HepG2 (cell line): ENCODE results near the gene APLP1. TPM values are rescaled to one million over a fixed set of nuclear protein-coding genes. Genes with fewer than 3 reads are reported as not detected.

Source experiments
- ELF3 ChIP-seq: IDR thresholded peaks from 2 replicates; pipeline ENCODE4 v1.6.1; 2016; ENCODE audit warnings: missing genetic modification reagents, missing compliant biosample characterization
- GPN1 ChIP-seq: sonication (generic); formaldehyde crosslinking; IDR thresholded peaks from 2 replicates; pipeline ENCODE4 v1.5.1; 2020; ENCODE audit warnings: missing genetic modification reagents, borderline replicate concordance
- GTF2F1 ChIP-seq: fragments of 150-350 bp; IDR thresholded peaks from 2 replicates; pipeline ENCODE4 v1.6.1; 2014; ENCODE audit warnings: low read length
- MED13 ChIP-seq: sonication (generic); formaldehyde crosslinking; IDR thresholded peaks from 2 replicates; pipeline ENCODE4 v1.5.0; 2020; ENCODE audit warnings: missing genetic modification reagents
- NR2F1 ChIP-seq, 2 experiments: fragments of 450-650 bp in 1 of 2; formaldehyde crosslinking in 1 of 2; IDR thresholded peaks; 2 replicates each; pipeline versions ENCODE4 v1.5.0 to v1.6.1; 2016 to 2020; ENCODE audit warnings: mild to moderate bottlenecking in 1 of 2, missing compliant biosample characterization in 1 of 2, missing genetic modification reagents in 1 of 2, moderate library complexity in 1 of 2
- PCBP2 ChIP-seq: fragments of 200-400 bp; formaldehyde crosslinking; optimal IDR thresholded peaks from 2 replicates; pipeline ENCODE3; 2018; ENCODE audit warnings: low read length, low read depth; ENCODE audit not compliant: poor library complexity, severe bottlenecking
- PITX1 ChIP-seq: sonication (generic); formaldehyde crosslinking; IDR thresholded peaks from 2 replicates; pipeline ENCODE4 v1.5.1; 2020; ENCODE audit warnings: mild to moderate bottlenecking, missing genetic modification reagents
- RFXAP ChIP-seq: sonication (generic); formaldehyde crosslinking; IDR thresholded peaks from 2 replicates; pipeline ENCODE4 v1.4.0; 2020; ENCODE audit warnings: missing genetic modification reagents, borderline replicate concordance
- TMF1 ChIP-seq: sonication (generic); formaldehyde crosslinking; IDR thresholded peaks from 2 replicates; pipeline ENCODE4 v1.8.1; 2022; ENCODE audit warnings: low read depth, missing genetic modification reagents
- TRIM24 ChIP-seq: sonication (generic); formaldehyde crosslinking; IDR thresholded peaks from 2 replicates; pipeline ENCODE4 v1.8.0; 2022; ENCODE audit warnings: mild to moderate bottlenecking, missing genetic modification reagents
- ZNF180 ChIP-seq: sonication (generic); formaldehyde crosslinking; IDR thresholded peaks from 2 replicates; pipeline ENCODE4 v1.4.0; 2020; ENCODE audit warnings: low read depth, missing genetic modification reagents, borderline replicate concordance
- ZNF20 ChIP-seq: sonication (generic); formaldehyde crosslinking; IDR thresholded peaks from 2 replicates; pipeline ENCODE4 v1.4.0; 2020; ENCODE audit warnings: mild to moderate bottlenecking, moderate library complexity, missing genetic modification reagents
- ZNF232 ChIP-seq: sonication (generic); formaldehyde crosslinking; IDR thresholded peaks from 2 replicates; pipeline ENCODE4 v1.4.0; 2020; ENCODE audit warnings: missing genetic modification reagents, borderline replicate concordance
- ZNF333 ChIP-seq: sonication (generic); formaldehyde crosslinking; IDR thresholded peaks from 2 replicates; pipeline ENCODE4 v1.4.0; 2020; ENCODE audit warnings: mild to moderate bottlenecking, missing genetic modification reagents, borderline replicate concordance
- ZNF460 ChIP-seq: sonication (generic); formaldehyde crosslinking; IDR thresholded peaks from 2 replicates; pipeline ENCODE4 v1.5.1; 2020; ENCODE audit warnings: missing genetic modification reagents, mild to moderate bottlenecking, borderline replicate concordance
- ZNF652 ChIP-seq: IDR thresholded peaks from 2 replicates; pipeline ENCODE4 v1.6.1; 2016; ENCODE audit warnings: low read depth, borderline replicate concordance
- ZNF670 ChIP-seq: sonication (generic); formaldehyde crosslinking; IDR thresholded peaks from 2 replicates; pipeline ENCODE4 v1.8.0; 2022; ENCODE audit warnings: mild to moderate bottlenecking, missing genetic modification reagents, borderline replicate concordance
- ZNF83 ChIP-seq: sonication (generic); formaldehyde crosslinking; IDR thresholded peaks from 2 replicates; pipeline ENCODE4 v1.4.0; 2020; ENCODE audit warnings: missing genetic modification reagents, mild to moderate bottlenecking, borderline replicate concordance
- ZNF891 ChIP-seq: sonication (generic); formaldehyde crosslinking; IDR thresholded peaks from 2 replicates; pipeline ENCODE4 v1.5.0; 2020; ENCODE audit warnings: mild to moderate bottlenecking, missing genetic modification reagents
- ZSCAN30 ChIP-seq: sonication (generic); formaldehyde crosslinking; IDR thresholded peaks from 2 replicates; pipeline ENCODE4 v1.5.0; 2020; ENCODE audit warnings: mild to moderate bottlenecking, missing genetic modification reagents
- polyA plus RNA-seq, 8 experiments: library from polyadenylated mRNA; depleted of rRNA in 3 of 8; stranded (reverse) in 7 of 8; unstranded in 1 of 8; fragments of >200 nt; fragmentation: Illumina TruSeq in 4 of 8; extraction: Trizol in 4 of 8; gene quantifications; 2 replicates each; pipeline versions ENCODE4 v1.2.1 to v1.2.3, GENCODE V29; 2011 to 2016; ENCODE audit warnings: low read depth in 4 of 8, missing spikeins in 1 of 8, mixed read lengths in 1 of 8; ENCODE audit not compliant: insufficient read depth in 1 of 8
- total RNA-seq, 5 experiments: library from RNA; depleted of rRNA; stranded (reverse); fragments of >200 nt; fragmentation: Illumina TruSeq; extraction: Trizol; gene quantifications; 2 replicates each; pipeline ENCODE4 v1.2.3, GENCODE V29; 2016; ENCODE audit warnings: low read depth in 1 of 5
- TF ChIP-seq, protein P1 (sequence below): sonication (generic); formaldehyde crosslinking; IDR thresholded peaks from 2 replicates; pipeline ENCODE4 v1.8.0; 2023; ENCODE audit warnings: mild to moderate bottlenecking, missing genetic modification reagents
- TF ChIP-seq, protein P2 (sequence below): sonication (generic); formaldehyde crosslinking; IDR thresholded peaks from 2 replicates; pipeline ENCODE4 v1.4.0; 2020; ENCODE audit warnings: missing genetic modification reagents, borderline replicate concordance
- TF ChIP-seq, protein P3 (sequence below): sonication (generic); formaldehyde crosslinking; IDR thresholded peaks from 2 replicates; pipeline ENCODE4 v1.5.0; 2020; ENCODE audit warnings: mild to moderate bottlenecking, missing genetic modification reagents
- TF ChIP-seq, protein P4 (sequence below): sonication (generic); formaldehyde crosslinking; IDR thresholded peaks from 2 replicates; pipeline ENCODE4 v1.8.1; 2023; ENCODE audit warnings: missing genetic modification reagents, mild to moderate bottlenecking, borderline replicate concordance
- TF ChIP-seq, protein P5 (sequence below): sonication (generic); formaldehyde crosslinking; IDR thresholded peaks from 2 replicates; pipeline ENCODE4 v1.4.0; 2020; ENCODE audit warnings: mild to moderate bottlenecking, missing genetic modification reagents

The APLP1 gene
- total and polyA plus RNA-seq, 2 of the 13 experiments (the other 11 are each of a cell fraction or from before 2014, with no cell fraction given) = 2.0 to 2.9 TPM

DNA sequence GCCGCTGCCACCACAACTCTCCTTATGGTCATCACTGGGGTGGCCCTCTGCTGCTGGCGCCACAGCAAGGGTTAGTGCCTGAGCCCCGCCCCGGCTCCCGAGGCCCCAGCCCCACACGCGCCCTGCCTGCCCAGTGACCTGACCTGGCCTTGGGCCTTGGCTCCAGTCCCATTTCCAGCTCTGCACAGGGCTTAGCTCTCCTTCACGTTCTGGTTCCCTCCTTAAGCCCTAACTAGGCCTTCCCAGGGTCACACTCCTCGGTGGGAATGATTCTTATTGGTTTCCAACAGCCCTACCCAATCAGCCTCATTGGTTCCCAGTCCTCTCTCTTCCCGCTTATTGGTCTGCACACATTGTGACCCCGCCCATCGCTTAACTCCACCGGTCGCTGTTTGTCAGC, 5.8 kb upstream of the APLP1 start (continued):
- TF ChIP-seq ZNF891 (CRISPR knock-in tag) = no peak
- no peak for TF ChIP-seq RFXAP (CRISPR knock-in tag)
- no peak for TF ChIP-seq MED13 (CRISPR knock-in tag)
- TF ChIP-seq GPN1 (CRISPR knock-in tag) = no peak
- peak; percentile 42; the same call in 1 of the 2 replicates for TF ChIP-seq PITX1 (CRISPR knock-in tag)
- TF ChIP-seq, protein P1, sequence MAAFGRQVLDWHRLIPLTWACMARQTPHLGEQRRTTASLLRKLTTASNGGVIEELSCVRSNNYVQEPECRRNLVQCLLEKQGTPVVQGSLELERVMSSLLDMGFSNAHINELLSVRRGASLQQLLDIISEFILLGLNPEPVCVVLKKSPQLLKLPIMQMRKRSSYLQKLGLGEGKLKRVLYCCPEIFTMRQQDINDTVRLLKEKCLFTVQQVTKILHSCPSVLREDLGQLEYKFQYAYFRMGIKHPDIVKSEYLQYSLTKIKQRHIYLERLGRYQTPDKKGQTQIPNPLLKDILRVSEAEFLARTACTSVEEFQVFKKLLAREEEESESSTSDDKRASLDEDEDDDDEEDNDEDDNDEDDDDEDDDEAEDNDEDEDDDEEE (CRISPR knock-in tag) = no peak
- TF ChIP-seq, protein P2, sequence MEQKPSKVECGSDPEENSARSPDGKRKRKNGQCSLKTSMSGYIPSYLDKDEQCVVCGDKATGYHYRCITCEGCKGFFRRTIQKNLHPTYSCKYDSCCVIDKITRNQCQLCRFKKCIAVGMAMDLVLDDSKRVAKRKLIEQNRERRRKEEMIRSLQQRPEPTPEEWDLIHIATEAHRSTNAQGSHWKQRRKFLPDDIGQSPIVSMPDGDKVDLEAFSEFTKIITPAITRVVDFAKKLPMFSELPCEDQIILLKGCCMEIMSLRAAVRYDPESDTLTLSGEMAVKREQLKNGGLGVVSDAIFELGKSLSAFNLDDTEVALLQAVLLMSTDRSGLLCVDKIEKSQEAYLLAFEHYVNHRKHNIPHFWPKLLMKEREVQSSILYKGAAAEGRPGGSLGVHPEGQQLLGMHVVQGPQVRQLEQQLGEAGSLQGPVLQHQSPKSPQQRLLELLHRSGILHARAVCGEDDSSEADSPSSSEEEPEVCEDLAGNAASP = peak; percentile 95; the same call in 1 of the 2 replicates
- no peak for TF ChIP-seq ZNF20 (CRISPR knock-in tag)
- no peak for TF ChIP-seq PCBP2
- no peak for TF ChIP-seq ZNF83 (CRISPR knock-in tag)
- no peak for TF ChIP-seq ZNF460 (CRISPR knock-in tag)
- no peak for TF ChIP-seq ZNF652 (CRISPR knock-in tag)
- TF ChIP-seq ZNF333 (CRISPR knock-in tag) = no peak
- TF ChIP-seq ZSCAN30 = no peak
- TF ChIP-seq GTF2F1 = no peak
- TF ChIP-seq TMF1 (CRISPR knock-in tag) = no peak
- TF ChIP-seq ELF3 (CRISPR knock-in tag) = no peak
- TF ChIP-seq, protein P3, sequence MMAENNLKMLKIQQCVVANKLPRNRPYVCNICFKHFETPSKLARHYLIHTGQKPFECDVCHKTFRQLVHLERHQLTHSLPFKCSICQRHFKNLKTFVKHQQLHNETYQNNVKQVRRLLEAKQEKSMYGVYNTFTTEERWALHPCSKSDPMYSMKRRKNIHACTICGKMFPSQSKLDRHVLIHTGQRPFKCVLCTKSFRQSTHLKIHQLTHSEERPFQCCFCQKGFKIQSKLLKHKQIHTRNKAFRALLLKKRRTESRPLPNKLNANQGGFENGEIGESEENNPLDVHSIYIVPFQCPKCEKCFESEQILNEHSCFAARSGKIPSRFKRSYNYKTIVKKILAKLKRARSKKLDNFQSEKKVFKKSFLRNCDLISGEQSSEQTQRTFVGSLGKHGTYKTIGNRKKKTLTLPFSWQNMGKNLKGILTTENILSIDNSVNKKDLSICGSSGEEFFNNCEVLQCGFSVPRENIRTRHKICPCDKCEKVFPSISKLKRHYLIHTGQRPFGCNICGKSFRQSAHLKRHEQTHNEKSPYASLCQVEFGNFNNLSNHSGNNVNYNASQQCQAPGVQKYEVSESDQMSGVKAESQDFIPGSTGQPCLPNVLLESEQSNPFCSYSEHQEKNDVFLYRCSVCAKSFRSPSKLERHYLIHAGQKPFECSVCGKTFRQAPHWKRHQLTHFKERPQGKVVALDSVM = no peak
- no peak for TF ChIP-seq ZNF670 (CRISPR knock-in tag)
- TF ChIP-seq ZNF180 = no peak
- TF ChIP-seq ZNF232 (CRISPR knock-in tag) = no peak
- TF ChIP-seq NR2F1 (CRISPR knock-in tag; IDR thresholded peaks at IDR 0.05) = 0 out of 4 replicates have a peak, but pooled peaks of 1 of the 2 experiments have one; percentile 19
- TF ChIP-seq, protein P4, sequence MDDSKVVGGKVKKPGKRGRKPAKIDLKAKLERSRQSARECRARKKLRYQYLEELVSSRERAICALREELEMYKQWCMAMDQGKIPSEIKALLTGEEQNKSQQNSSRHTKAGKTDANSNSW (CRISPR knock-in tag) = no peak
- TF ChIP-seq, protein P5, sequence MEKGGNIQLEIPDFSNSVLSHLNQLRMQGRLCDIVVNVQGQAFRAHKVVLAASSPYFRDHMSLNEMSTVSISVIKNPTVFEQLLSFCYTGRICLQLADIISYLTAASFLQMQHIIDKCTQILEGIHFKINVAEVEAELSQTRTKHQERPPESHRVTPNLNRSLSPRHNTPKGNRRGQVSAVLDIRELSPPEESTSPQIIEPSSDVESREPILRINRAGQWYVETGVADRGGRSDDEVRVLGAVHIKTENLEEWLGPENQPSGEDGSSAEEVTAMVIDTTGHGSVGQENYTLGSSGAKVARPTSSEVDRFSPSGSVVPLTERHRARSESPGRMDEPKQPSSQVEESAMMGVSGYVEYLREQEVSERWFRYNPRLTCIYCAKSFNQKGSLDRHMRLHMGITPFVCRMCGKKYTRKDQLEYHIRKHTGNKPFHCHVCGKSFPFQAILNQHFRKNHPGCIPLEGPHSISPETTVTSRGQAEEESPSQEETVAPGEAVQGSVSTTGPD = no peak
- TF ChIP-seq TRIM24 (CRISPR knock-in tag) = no peak
